Urinary bladder (tissue), 4 donors: ENCODE measurements around the gene WWTR1. TPM values are rescaled to one million over a fixed set of nuclear protein-coding genes. Genes with fewer than 3 reads are reported as not detected.

Source experiments
- DNase-seq: peaks from one replicate; pipeline ENCODE4 v3.0.0-alpha.2; 2015; ENCODE audit errors: extremely low spot score
- H3K27ac ChIP-seq: one replicate; pipeline ENCODE4 v1.5.1; 2013; ENCODE audit warnings: low read depth, mild to moderate bottlenecking, moderate library complexity
- H3K36me3 ChIP-seq: one replicate; pipeline ENCODE4 v1.6.1; 2013; ENCODE audit warnings: mild to moderate bottlenecking, moderate library complexity; ENCODE audit not compliant: insufficient read depth
- H3K4me1 ChIP-seq: one replicate; pipeline ENCODE4 v1.6.1; 2013; ENCODE audit warnings: mild to moderate bottlenecking, moderate library complexity; ENCODE audit not compliant: insufficient read depth
- H3K4me3 ChIP-seq: one replicate; pipeline ENCODE4 v1.5.1; 2013; ENCODE audit warnings: low read depth, low read length
- whole genome bisulfite sequencing: extraction: QIAGEN DNeasy Blood & Tissue Kit; methylation state at CpG from one replicate; pipeline ENCODE4 v1.1.7; 2013; 5-methylcytosine and 5-hydroxymethylcytosine counted together
- polyA plus RNA-seq: library from polyadenylated mRNA; stranded (reverse); fragments of 200-250 nt; gene quantifications from one replicate; pipeline ENCODE4 v1.2.3, GENCODE V29; 2013
- total RNA-seq: library from RNA; depleted of rRNA; stranded (reverse); fragments of >200 nt; gene quantifications from one replicate; pipeline ENCODE4 v1.2.3, GENCODE V29; 2014
- donor health status: healthy with polysubstance abuse.
- donor health status: healthy.

Gene WWTR1
- total and polyA plus RNA-seq, 2 donors: 136 to 155 TPM

DNA sequence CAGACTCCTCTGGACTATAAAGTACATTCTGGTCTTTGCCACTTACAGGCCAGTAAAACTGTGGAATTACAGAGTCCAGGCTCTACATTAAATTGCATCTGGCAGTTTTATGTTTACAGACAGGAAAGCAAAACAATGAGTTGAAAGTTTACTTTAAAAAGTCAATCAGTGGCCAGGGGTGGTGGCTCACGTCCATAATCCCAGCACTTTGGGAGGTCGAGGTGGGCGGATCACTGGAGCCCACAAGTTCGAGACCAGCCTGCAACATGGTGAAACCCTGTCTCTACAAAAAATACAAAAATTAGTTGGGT lies 129.5 kb downstream of the WWTR1 start:
- WGBS: 44% methylated on average over 4 of the region's 4 CpGs
- Histone ChIP-seq H3K4me3 (no peak overlapping the region), H3K27ac (no peak overlapping the region), H3K4me1 (peaks cover 1% of the 10 kb centered on the region), H3K36me3 (no peaks in the 10 kb centered on the region)
- DNase-seq: no peak

DNA sequence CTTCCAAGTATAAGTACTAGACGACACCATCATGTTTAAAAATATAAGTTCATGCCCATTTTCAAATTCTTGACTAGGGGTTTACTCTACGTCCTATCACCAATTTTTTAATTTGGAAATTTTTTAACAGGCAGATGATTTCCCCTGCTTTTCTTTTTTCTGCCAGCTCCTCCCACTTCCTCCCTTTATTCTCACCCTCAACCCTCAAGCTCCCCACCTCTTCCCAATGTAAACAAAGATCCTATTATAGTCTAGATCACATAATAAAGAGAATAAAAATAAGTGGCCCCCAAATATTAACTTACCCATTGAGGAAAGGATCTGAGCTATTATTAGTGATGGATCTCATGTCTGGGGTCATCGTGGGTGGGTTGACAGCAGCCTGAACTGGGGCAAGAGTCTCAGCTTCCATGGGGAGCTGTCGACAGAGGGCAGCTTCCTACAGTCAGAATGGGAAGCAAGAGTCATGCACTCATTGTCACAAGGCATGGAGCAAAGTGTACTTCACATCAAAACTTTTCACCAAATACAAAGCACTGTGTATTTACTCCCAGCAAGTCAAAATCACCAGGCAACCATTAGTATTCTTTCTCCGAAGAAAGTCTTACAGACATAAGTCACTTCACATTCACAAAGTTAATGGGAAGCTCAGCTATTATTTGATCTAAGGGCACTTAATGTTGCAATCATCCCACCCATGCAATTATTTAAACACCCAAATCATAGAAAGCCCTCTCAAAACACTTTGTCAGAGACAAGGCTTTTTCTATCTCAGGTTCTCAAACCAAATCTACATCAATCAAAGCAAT lies 130.1 kb downstream of the WWTR1 start:
- 52% methylated on average over 5 of the region's 5 CpGs for WGBS
- H3K36me3 ChIP-seq: no peaks in the 10 kb centered on the region
- peaks cover under 1% of the 10 kb centered on the region for H3K4me1 ChIP-seq
- no peak overlapping the region for H3K4me3 ChIP-seq
- no peak for DNase-seq
- no peak overlapping the region for H3K27ac ChIP-seq

DNA sequence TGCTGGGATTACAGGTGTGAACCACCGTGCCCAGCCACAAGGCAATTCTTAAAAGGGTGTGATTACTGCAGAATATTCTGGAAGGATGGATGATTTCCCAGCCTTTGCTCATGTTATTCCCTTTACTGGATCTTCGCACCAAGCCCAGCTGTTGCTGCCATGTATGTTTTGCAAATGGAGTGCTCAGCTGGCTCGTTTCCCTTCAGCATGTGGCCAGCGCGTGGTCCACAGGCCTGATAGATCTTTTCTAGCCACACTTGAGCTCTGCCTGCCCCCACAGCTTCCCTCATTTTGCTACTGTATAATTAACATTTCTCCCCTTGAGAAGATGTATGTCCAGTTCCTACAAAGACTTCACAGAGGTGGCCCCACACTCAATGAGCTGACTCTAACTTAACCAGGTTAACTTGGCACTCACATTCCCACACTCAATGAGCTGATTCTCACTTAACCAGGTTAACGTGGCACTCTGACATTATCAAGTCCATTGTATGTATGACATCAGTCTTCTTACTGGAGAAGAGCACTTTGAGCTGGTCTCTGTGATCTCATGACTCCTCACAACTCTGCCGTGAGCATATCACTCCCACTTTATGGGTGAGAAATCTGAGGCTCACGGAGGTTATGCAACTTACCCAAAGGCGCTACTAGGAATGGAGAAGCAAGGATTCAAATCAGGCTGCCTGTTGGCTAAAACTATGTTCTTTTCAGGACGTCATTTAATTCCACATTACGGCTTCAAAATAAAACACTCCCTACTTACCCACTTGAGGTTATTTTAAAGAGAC lies 134.1 kb downstream of the WWTR1 start:
- H3K4me3 ChIP-seq: no peak overlapping the region
- no peak for DNase-seq
- H3K4me1 ChIP-seq: no peaks in the 10 kb centered on the region
- no peaks in the 10 kb centered on the region for H3K36me3 ChIP-seq
- WGBS: 78% methylated on average over 11 of the region's 11 CpGs
- no peak overlapping the region for H3K27ac ChIP-seq

DNA sequence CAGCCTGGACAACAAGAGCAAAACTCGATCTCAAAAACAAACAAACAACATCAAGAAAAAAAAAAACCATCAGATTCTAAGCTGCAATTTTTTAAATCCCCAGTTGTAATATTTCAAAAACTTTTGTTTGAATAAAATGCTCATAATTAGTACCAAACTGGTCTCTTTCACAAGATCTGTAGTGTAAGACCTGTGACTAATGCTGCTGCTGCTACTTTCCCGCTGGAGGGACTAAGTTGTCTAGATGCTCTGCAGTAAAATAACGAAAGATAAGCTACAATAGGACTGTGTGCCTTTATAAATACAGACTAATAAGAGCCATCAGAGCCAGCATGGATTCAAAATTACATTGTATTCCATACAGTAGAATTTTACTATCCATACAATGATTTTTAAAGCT lies 137.9 kb downstream of the WWTR1 start:
- 77% methylated on average over 3 of the region's 3 CpGs for WGBS
- no peaks in the 10 kb centered on the region for H3K36me3 ChIP-seq
- DNase-seq: no peak

DNA sequence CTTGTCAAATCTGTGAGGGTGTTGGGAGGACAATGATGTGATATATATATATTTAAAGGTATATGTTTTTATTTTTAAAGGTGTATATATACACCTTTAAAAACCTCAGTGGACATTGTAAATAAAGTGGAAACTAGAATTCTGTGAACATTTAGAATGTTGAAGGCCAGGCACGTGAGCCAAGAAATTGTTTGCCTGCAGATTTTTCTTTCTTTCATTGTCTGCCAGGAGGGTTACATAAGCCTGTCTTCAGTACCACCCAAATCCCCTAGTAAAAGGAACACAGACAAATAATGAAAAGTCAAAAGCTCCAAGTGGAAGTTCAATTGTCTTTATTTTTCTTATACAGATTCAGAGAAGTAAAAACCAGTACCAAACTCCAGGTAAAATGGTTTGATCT lies 140.9 kb downstream of the WWTR1 start:
- Histone ChIP-seq H3K27ac (no peak overlapping the region), H3K36me3 (no peaks in the 10 kb centered on the region), H3K4me1 (no peaks in the 10 kb centered on the region), H3K4me3 (no peak overlapping the region)
- no peak for DNase-seq
- 25% methylated on average over 1 of the region's 1 CpG for WGBS

More for the DNA sequence above, 137.9 kb downstream of the WWTR1 start:
- Histone ChIP-seq H3K4me1 (no peaks in the 10 kb centered on the region), H3K27ac (no peak overlapping the region), H3K4me3 (no peak overlapping the region)

DNA sequence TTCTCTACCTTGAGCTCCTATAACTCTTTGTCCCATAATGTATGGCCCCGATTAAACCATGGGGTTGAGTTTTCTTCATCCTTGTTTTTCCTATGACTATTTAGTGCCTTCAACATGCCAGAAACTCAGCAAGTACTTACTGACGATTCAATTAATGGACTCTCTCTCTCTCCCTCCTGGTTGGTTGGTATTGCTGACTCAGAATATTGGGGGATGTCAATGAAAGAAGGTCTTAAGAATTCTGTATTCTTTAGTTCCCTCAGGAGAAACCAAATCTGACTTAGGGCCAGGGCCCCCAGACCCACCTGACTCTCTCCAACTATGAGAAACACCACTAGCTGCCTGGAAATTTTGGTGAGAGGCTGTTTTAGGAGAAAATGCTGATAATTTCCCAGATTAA lies 142.6 kb downstream of the WWTR1 start:
- DNase-seq: no peak
- Histone ChIP-seq H3K4me3 (no peak overlapping the region), H3K36me3 (no peaks in the 10 kb centered on the region), H3K27ac (no peak overlapping the region), H3K4me1 (no peaks in the 10 kb centered on the region)
- WGBS: 83% methylated on average over 2 of the region's 2 CpGs

DNA sequence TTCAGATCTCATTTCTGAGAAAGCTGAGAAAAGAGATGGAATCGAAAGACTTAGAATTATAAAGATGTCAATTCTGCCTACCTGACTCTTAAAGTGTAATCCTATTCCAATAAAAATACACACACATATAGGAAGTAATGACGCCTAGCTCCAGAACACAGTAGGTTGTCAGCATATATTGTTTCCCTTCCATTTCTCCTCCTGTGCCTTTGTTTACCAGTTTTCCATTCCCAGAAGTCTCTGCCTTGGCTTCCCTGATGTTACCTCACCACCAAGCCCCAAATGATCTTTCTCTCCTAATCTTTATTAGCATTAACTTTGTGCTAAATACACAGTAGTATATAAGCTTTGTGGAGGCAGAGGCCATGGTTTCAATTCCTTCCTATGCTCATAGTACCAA lies 143.4 kb downstream of the WWTR1 start:
- H3K4me1 ChIP-seq: no peaks in the 10 kb centered on the region
- WGBS: 72% methylated on average over 2 of the region's 2 CpGs
- DNase-seq: no peak
- no peak overlapping the region for H3K4me3 ChIP-seq
- H3K27ac ChIP-seq: no peak overlapping the region
- no peaks in the 10 kb centered on the region for H3K36me3 ChIP-seq

DNA sequence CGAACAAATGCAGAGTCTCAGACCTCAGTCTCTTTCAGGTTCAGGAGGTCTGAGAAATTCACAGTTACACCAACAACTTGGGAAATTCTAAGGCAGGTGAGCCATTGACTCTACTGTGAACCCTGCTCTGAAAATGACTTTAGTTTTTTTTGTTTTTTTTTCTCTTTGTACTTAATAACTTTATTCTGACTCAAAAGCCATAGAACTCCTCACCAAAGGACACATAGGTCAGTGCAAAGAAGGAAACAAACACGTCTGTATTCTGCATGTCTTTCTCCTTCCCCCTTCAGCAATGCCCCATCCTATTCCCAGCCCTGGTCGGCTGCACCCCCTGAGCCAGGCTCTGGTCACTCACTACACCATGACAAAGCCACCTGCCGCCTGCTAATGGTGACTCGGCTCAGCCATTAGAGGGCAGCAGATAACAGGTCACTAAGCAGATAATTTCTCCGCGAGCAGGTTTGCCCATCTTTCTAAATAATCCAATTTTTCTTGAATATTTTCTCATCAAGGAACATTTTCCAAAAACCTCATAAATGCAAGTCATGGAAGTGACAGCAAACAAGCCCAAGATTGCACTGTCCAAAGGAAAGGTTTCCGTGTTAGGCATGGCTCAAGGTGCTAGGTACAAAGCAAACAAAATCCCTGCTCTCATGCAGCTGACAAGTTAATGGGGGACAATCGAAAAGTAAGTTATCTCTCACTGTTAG lies 145.6 kb downstream of the WWTR1 start:
- no peak overlapping the region for H3K4me3 ChIP-seq
- no peak overlapping the region for H3K27ac ChIP-seq
- WGBS: 16% methylated on average over 9 of the region's 9 CpGs
- no peaks in the 10 kb centered on the region for H3K36me3 ChIP-seq
- no peak for DNase-seq
- H3K4me1 ChIP-seq: no peaks in the 10 kb centered on the region

DNA sequence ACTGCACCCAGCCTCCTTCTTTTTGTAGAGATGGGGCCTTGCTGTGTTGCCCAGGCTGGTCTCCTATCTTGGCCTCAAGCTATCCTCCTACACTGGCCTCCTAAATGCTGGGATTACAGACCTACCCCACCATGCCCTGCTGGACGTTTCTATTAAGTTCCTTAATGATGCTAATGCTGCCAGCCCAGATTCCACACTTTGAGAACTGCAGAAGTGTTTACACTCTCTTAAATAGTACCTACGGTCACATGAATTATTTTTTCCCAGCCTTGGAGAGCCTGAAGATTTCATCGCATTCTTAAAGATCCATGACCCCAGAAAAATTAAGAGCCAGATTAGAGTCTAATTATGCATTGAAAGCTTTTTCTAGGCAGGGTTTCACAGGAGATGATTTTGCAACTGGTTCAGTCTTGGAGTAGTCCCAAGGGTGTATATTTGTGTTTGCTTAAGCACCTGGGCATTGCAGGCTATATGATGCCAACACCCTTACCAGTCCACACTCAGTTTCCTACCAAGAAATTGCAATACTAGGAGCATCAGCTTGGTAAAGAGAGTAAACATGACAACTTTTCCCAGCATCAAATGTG lies 146.7 kb downstream of the WWTR1 start:
- H3K27ac ChIP-seq: no peak overlapping the region
- H3K4me1 ChIP-seq: no peaks in the 10 kb centered on the region
- no peaks in the 10 kb centered on the region for H3K36me3 ChIP-seq
- no peak for DNase-seq
- no peak overlapping the region for H3K4me3 ChIP-seq
- WGBS: 79% methylated on average over 3 of the region's 3 CpGs

DNA sequence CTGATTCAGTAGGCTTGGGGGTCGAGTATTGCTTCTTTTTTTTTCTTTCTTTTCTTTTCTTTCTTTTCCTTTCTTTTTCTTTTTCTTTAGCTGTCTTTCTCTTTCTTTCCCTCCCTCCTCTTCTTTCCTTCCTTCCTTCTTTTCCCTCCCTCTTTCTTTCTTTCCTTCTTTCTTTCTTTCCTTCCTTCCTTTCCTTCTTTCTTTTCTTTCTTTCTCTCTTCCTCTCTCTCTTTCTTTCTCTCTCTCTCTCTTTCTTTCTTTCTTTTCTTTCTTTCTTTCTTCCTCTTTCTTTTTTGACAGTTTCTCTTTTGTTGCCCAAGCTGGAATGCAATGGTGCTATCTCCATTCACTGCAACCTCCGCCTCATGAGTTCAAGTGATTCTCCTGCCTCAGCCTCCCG lies 147.3 kb downstream of the WWTR1 start:
- no peak overlapping the region for H3K27ac ChIP-seq
- H3K4me1 ChIP-seq: no peaks in the 10 kb centered on the region
- no peaks in the 10 kb centered on the region for H3K36me3 ChIP-seq
- DNase-seq: no peak
- WGBS: 94% methylated on average over 3 of the region's 3 CpGs
- H3K4me3 ChIP-seq: no peak overlapping the region

DNA sequence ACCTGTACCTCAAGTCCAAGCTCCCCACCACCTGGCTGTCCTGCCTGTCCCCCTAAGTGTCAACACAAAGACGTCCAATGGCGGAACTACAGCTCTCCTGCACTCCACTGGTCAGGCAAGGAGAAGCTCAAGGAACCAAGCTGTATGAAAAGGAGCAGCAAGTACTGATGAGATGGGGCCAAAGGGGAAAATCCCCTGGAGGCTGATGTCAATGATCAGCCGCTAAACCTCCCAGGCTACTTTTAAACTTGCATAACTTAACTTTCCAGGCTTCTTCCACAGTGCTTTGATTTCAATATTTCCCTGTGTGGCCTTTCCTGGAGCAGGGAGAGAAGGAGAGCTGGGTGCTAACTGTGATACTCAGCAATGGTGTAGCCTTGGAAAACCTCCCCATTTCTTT lies 148.3 kb downstream of the WWTR1 start:
- Histone ChIP-seq H3K27ac (no peak overlapping the region), H3K36me3 (no peaks in the 10 kb centered on the region), H3K4me1 (no peaks in the 10 kb centered on the region), H3K4me3 (no peak overlapping the region)
- no peak for DNase-seq
- WGBS: 94% methylated on average over 3 of the region's 3 CpGs

DNA sequence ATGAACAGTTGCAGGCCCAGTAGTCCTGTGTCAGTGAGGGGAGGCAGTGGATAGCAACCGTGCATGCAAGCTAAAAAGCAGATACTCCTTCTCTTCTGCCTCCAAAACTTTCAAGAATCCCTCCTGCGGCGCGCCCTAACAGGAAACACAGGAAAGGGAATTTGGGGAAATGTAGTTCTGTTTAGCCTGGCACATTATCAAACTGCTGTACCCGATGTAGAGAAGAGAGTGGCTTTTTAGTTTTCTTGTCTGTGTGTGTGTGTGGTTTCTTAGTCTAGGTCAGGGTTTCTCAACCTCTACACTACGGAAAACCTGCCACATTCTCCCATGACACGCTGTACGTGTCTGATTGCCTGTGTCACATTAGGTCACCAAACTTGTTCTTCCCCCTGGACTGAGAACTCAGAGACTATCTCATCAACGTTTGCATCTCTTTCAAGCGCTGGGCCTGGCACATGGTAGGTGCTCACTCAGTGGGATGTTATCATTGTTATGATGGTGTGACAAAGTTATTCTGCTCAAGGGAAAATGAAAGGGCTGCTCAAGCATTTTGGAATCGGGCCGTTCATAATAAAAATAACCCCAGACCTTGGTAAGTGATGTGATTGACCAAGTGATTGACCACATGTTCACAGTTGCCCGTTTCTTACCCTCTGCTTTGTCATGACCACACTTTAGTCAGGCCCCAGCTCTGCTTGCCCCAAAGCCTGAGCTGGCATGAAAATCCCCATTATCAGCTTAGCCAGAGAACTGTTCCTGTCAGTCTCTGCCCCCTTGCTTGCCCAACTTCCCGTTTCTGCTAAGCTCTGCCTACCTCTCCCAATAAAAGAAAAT lies 150.1 kb downstream of the WWTR1 start:
- Histone ChIP-seq H3K4me1 (no peaks in the 10 kb centered on the region), H3K27ac (no peak overlapping the region), H3K36me3 (no peaks in the 10 kb centered on the region), H3K4me3 (no peak overlapping the region)
- no peak for DNase-seq
- 56% methylated on average over 14 of the region's 14 CpGs for WGBS

DNA sequence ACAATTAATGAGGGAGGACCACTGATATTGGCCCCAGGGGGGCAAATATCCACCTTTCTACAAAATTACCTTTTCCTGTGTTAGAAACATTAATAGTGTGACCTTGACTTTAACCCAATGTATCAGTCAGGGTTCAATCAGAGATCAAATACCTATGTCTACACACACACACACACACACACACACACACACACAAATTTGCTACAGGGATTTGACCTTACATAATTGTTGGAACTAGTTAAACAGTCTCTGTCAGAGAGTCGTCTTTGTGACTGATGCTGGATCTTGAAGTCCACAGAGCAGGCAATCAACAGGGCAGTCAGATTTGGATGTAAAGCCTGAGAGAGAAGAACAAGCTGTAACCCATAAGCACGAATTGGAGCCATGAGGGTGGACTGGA lies 150.9 kb downstream of the WWTR1 start:
- DNase-seq: no peak
- H3K4me3 ChIP-seq: no peak overlapping the region
- WGBS: 54% methylated on average over 2 of the region's 2 CpGs
- H3K36me3 ChIP-seq: no peaks in the 10 kb centered on the region
- no peaks in the 10 kb centered on the region for H3K4me1 ChIP-seq
- H3K27ac ChIP-seq: no peak overlapping the region
